ES-I3 (cell line): ENCODE measurements around the gene ATP23.

Experiments
- H3K36me3 ChIP-seq: 2 replicates; pipeline ENCODE4 v1.6.1; 2013; ENCODE audit warnings: mild to moderate bottlenecking, low read length, control low read depth, moderate library complexity; ENCODE audit not compliant: insufficient read depth
- H3K4me1 ChIP-seq: 2 replicates; pipeline ENCODE4 v1.6.1; 2013; ENCODE audit warnings: mild to moderate bottlenecking, control low read depth, low read length; ENCODE audit not compliant: insufficient read depth
- H3K9ac ChIP-seq: 2 replicates; pipeline ENCODE4 v1.6.1; 2013; ENCODE audit warnings: low read depth, mild to moderate bottlenecking, low read length, moderate library complexity
- H3K9me3 ChIP-seq: 2 replicates; pipeline ENCODE4 v1.6.1; 2013; ENCODE audit warnings: mild to moderate bottlenecking, low read length, moderate library complexity; ENCODE audit not compliant: control insufficient read depth, insufficient read depth

Gene ATP23, protein sequence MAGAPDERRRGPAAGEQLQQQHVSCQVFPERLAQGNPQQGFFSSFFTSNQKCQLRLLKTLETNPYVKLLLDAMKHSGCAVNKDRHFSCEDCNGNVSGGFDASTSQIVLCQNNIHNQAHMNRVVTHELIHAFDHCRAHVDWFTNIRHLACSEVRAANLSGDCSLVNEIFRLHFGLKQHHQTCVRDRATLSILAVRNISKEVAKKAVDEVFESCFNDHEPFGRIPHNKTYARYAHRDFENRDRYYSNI

DNA sequence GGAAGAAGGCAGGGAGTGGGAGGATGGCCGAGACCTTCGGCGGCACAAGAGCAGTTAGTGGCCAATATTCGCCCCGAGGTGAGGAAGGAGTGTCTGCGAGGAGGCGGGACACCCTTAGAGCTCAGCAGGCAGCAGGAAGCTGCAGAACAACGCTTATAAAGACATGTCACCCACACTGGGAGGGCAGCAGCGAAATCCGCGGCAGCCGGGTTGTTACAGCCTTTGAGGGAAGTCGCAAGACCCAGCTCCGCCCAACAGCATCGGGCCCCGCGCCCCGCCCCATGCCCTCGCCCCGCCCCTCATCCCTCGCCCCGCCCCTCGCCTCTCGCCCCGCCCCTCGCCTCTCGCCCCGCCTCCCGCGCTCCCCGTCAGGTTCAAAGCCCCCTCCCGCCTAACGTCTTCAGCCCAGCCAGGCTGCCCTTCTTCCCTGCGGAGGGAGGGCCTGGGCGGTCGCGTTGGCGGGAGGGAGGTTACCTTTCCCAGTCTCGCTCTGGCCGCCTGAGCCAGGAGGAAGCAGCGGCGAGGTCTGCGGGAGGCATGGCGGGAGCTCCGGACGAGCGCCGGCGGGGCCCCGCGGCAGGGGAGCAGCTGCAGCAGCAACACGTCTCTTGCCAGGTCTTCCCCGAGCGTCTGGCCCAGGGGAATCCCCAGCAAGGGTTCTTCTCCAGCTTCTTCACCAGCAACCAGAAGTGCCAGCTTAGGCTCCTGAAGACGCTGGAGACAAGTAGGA is at the start of gene ATP23:
Gene ATP23, plus strand, starts transcription at position 403 of the 730 bp plus-strand sequence. Its CDS starts 135 bp downstream, at position 538.
- Histone ChIP-seq H3K9ac (peak within 1 kb of the TSS; percentile 94), H3K36me3 (no peaks in the 10 kb centered on the region), H3K9me3 (no peaks in the 10 kb centered on the region), H3K4me1 (peaks cover 5% of the 10 kb centered on the region; the same call in 1 of the 2 replicates)

DNA sequence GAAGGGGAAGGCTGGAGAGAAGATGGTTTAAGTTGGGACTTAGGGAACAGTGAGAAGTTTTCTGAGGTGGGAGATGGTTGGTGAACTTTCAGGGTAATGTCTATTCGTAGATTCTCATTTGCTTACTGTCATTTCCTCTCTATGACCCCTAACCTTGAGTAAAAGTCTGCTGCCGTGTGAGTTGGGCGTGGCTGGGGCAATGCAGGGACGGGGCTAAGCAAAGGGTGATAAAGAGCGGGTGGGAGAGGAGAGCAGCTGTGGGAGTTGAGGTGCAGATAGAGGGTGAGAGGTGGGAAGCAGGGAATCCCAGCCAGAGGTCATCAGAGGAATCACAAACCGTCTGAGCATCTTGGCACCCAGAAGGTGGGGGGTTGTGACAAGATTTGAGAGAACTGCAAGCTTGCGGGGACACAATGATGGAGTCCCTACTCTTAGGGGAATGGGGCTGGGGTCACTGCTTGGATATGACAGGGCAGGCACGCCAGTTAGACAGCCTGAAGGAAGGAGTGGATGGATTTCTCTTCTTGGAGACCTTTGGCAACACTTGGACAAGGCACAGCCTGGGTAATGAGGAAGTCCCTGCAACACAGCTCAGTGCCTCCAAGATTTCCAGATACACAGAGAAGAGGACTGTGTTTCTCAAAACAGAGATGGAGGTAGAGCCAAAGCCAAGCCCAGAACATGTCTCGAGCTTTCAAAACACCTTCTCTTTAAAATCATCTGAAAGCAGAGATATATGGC is 49.0 kb upstream of the ATP23 start:
- Histone ChIP-seq H3K9ac (no peak overlapping the region), H3K9me3 (no peaks in the 10 kb centered on the region), H3K4me1 (peaks cover 45% of the 10 kb centered on the region), H3K36me3 (no peaks in the 10 kb centered on the region)

DNA sequence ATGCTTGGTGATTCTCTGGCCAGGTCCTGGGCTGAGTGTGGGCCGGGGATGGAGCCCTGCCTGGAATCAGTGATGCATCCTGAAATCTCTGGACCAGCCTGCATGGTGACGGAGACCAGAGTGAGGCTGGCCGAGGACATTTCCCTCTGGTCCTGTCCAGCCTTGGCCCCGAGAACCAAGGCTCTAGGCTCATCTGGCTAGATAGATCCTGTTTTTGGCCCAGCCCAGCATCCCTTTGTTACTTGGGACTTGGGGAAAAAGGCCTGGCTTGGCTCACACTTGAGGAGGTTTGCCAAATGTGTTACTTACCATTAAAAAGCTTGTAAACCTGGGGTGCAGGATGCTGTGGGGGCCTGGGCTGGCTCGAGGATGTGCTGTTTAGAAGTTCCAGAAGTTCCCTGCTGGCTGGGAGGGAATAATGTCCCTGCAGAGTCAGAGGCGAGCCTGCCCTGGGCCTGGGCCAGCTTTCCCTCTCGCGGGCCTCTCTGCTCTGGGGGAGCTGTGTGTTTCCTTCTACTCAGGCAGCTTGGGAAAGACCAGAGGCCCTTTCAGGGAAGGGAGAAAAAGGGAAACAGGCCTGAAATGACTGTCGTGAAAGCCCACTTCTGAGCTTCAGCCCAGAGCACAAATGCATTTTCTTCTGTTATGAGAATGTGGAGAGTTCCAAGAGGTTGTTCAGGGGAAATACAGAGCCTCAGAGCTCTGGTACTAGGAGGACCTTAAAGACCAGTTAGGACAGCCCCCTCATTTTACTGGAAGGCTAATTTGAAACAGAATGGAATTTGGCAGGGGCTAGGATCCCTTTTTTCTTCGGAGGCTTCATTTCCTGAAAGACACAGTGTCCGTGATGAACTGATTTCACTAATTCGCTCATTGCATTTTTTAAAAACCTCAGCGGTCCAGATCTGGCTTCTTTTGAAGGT is 47.7 kb upstream of the ATP23 start:
- Histone ChIP-seq H3K9me3 (no peaks in the 10 kb centered on the region), H3K9ac (peak overlapping the region; percentile 30; the same call in 1 of the 2 replicates), H3K36me3 (no peaks in the 10 kb centered on the region), H3K4me1 (peaks cover 41% of the 10 kb centered on the region)

DNA sequence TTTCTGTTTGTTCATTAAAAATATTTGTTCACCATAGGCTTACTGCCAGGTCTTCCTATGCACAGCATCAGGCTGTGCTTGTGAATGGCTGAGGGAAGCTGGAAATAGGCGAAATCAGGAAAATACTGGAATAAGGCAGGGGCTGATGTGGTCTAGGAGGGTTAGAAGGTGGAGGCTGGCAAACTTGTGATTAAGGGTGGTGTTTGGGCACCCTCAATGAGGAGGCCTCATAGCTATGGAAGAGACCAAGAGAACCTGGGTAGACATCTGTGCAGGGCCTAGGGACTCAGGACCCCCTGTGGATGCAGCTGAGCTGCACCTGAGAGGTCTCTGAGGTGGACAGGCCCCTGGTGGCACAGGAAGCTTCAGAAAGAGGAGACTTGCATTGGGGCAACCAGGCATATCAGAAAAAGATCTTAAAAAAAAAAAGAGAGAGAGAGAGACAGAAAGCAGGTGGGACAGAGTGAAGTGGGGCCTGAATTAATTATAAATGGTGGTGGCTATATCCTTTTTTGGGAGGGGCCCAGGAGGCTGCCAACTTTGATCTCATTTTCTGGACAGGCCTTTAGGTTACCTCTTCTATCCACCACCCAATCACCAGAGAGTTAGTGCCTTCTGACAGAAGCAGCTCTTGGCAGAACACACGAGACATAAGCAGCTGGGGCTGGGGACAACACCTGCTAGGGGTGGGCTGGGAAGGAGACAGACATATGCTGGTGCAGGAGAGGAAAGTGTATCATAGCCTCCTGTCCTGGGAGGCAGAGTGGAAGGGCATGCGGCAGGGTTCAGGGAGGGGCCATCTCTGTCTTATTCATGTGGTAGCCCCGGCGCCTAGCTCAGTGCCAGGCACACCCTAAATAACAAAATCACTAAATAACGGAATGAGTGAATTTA is 46.7 kb upstream of the ATP23 start:
- peaks cover 32% of the 10 kb centered on the region for H3K4me1 ChIP-seq
- H3K9me3 ChIP-seq = no peaks in the 10 kb centered on the region
- peak overlapping the region; percentile 30; the same call in 1 of the 2 replicates for H3K9ac ChIP-seq
- no peaks in the 10 kb centered on the region for H3K36me3 ChIP-seq

DNA sequence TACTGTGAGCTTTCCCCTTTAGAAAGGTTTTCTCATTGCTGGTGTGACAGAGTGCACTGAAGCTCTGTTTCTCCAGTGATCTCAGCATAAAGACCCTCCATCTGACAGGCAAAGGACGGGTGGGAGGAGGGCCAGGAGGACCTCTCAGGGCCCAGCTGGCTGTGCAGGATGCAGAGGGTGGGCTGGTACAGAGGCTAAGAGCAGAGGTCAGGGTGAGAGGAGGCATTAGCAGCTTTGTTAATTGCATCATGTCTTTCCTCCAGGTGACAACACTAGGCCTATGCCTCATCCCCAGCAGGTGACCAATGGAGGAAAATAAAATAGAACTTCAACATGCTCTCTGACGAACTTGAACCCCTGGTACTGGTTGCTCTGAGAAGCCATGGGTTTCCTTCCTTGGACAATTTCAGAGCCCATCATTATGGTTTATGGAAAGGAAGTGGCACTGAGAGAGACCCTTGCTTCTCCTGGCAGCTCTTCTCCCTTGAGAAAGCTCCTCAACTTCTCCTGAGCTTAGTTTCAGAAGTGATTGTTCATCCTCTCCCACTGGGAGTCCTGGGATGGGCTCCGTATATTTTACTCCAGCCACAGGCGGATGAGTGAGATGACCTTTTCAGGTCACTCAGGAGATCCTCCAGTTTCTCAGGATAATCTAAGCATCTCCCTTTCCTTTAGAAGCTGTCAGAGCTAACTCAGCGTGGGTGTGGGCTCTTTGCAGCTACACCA is 45.8 kb upstream of the ATP23 start:
- no peak overlapping the region for H3K9ac ChIP-seq

DNA sequence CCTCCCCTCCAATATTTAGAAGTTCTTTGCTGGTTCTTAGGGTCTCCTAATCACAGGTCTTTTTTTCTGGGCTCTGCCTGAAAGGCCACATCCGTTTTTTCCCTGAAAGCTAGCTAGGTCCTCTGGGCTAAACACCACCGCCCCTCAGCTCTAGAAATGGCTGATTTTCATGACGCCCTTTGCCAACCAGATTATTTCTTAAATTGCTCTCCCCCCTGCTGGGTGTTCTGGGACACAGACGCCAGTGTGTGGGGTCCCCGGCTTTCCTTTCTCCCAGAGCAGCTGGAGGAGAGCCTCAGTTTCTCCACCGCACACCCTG is 45.3 kb upstream of the ATP23 start:
- Histone ChIP-seq H3K36me3 (no peaks in the 10 kb centered on the region), H3K9ac (peak overlapping the region; percentile 49; the same call in 1 of the 2 replicates), H3K4me1 (peaks cover 31% of the 10 kb centered on the region), H3K9me3 (no peaks in the 10 kb centered on the region)

More for the DNA sequence above, 45.8 kb upstream of the ATP23 start:
- Histone ChIP-seq H3K9me3 (no peaks in the 10 kb centered on the region), H3K36me3 (no peaks in the 10 kb centered on the region), H3K4me1 (peaks cover 31% of the 10 kb centered on the region)

DNA sequence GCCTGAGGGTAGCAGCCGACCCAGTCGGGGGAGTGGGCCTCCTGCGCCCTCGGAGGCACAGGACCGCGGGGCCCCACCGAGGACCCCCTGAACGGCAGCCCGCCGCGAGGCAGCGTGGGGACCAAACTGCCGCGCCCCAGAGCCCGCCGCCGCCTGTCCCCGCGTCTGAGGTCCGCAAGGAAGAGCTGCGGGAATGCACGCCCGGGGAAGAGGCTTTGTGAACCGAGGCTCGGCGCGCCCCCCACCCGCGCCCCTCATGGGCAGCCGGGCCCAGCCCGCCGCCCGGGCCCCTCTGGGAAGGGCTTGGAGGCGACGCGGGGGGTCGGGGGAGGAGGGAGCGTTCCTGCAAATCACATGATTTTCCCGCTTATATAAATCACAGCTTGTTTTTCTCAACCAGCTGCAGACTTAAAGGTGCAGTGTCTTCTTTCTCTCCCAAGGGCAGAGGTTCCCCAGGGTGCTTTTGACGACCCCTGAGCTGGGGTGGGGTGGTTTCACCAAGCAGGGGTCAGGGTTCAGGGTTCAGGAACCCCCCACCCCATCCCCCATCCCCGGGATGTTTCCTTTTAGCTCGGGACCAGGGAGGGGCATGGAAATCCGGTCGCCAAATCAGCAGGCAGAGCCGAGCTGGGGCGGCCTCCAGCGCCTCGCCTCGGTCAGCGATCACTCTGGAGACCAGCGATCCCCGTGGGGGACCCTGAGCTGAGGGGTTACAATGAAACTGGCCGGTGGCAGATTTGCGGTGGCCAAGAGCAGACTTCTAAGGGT is 44.7 kb upstream of the ATP23 start:
- no peaks in the 10 kb centered on the region for H3K9me3 ChIP-seq
- no peaks in the 10 kb centered on the region for H3K36me3 ChIP-seq
- H3K9ac ChIP-seq = peak overlapping the region; percentile 49
- peaks cover 31% of the 10 kb centered on the region for H3K4me1 ChIP-seq

DNA sequence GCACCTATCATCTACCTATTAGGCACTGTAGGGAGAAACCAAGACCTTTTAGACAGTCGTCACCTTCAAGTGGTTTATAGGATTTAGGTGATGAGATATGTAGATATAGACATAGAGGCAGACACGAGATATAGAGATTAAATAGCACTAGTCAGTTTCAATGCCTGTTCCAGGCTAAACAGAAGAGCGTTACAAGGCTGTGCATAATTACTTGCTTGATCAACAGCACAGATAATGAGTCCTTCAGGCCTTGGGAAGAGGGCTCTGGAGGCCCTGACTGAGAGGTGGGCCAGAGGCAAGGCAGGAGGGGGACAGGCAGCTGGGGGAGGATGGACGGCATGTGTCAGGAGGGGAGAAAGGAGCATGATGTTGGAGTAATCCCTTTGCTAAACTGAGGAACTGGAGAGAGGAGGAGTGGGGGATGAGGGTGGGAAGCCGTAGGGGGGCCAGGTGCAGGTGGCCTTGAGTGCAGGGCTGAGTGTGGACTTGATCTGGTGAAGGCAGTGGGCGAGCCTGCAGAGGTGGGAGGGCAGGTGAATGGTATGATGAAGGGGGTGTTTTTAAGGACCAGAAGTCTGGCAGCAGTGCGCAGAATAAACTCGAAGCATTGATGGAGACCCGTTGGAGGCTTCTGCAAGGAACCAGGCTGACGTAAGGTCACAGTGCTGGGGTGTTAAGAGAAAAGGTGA is 43.9 kb upstream of the ATP23 start:
- H3K9ac ChIP-seq = peak overlapping the region; percentile 49; the same call in 1 of the 2 replicates
- no peaks in the 10 kb centered on the region for H3K36me3 ChIP-seq
- H3K9me3 ChIP-seq = no peaks in the 10 kb centered on the region
- H3K4me1 ChIP-seq = peaks cover 31% of the 10 kb centered on the region

DNA sequence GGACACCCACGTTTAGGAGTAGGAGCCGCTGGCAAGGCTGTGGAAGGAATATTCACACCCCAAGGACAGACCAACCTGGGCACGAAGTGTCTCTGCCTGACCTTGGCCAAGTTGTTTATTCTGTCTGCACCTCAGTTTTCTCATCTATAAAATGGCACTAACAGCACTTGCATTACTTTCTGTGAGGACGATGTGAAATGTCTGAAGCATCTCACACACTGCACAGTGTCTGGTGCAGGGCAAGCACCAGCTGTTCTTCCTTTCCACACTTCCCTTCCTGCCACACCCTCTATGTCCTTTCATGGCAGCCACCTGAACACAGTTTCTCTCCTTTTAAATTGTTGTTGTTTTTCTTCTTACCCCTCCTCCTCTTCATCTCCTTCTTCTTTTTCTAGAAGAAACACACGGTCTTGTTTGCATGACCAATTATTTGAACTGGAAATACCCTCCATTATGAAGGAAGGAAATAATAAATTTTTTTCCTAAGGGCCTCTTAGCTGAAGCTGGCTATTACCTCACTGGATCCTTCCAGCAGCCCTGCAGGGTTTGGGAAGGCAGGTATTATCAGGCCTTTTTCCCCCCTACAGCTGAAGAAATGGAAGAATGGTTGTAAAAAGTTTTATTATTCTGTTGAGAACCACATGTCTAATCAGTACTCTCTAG is 42.9 kb upstream of the ATP23 start:
- Histone ChIP-seq H3K9ac (no peak overlapping the region), H3K36me3 (no peaks in the 10 kb centered on the region), H3K4me1 (peaks cover 30% of the 10 kb centered on the region), H3K9me3 (no peaks in the 10 kb centered on the region)

DNA sequence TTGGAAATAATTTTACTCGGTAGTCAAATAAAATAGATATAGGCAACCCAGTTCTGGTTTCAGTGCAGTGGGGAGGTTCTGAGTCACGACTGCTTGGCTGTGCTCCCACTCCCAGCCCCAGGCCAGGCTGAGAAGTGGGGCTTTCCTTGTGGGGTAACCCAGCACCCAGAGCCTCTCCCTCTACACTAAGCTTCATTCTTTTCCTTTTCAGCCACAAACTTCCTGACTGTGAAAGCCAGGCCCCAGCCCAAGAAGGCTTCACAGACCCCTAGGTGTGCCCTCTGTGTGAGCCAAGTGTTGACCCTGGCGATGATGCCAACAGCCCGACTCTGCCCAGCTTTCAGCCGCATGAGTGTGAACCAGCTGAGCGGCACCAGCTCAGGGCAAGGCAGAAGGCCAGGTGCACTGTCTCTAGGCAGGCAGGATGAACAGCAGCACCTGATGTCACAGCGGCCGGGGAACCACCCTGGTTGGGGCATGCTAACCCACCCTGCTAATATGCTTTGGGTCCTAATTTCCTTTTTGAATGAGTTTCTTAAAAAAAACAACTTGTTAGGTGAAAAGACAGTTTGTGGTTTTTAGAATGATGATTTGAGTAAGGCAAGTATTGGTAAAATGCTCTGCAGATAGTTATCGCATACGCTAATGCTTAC is 42.2 kb upstream of the ATP23 start:
- no peaks in the 10 kb centered on the region for H3K9me3 ChIP-seq
- no peak overlapping the region for H3K9ac ChIP-seq
- H3K36me3 ChIP-seq = no peaks in the 10 kb centered on the region
- H3K4me1 ChIP-seq = peaks cover 24% of the 10 kb centered on the region

DNA sequence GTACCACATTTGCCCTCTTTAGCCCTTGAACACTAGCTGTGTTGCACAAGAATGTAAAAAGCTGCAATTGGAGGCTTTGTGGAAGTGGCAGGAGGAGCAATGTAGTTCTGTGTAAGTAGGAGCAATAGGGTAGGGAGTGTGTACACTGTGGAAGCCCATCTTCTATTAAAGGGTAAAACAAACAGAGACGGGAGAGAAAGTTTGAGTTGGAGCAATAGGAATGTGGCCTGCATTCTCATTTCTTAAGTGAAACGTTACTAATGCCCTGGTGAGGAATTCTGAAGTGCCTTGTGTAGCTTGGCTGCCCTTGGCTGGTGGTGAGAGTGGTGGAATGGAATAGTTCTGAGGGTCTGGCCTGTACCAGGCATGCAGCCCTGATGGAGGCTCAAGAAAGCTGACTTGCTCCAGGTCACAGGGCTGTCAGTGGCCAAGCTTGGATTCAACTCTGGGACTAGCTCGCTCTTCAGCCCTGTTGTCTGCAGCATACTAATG is 38.8 kb upstream of the ATP23 start:
- H3K4me1 ChIP-seq = peaks cover 19% of the 10 kb centered on the region
- H3K9ac ChIP-seq = no peak overlapping the region
- no peaks in the 10 kb centered on the region for H3K9me3 ChIP-seq
- H3K36me3 ChIP-seq = no peaks in the 10 kb centered on the region
